Gastrocnemius medialis (tissue), 4 donors: ENCODE measurements around the gene HNRNPUL1. TPM values are rescaled to one million over a fixed set of nuclear protein-coding genes. Genes with fewer than 3 reads are reported as not detected.

ENCODE experiments used
- ATAC-seq, 2 donors: fragments of 150-250 bp; one replicate each; pipeline ENCODE4 v1.9.1; 2016
- DNase-seq, 2 donors: peaks; one replicate each; pipeline ENCODE4 v3.0.0-alpha.2; 2019
- H3K27ac ChIP-seq, 4 donors: fragments of 200-600 bp; sonication (generic); 1 replicate in 1 of 4; 2 replicates in 3 of 4; pipeline ENCODE4 v1.5.1; 2016 to 2018; ENCODE audit warnings: mild to moderate bottlenecking in 2 of 4, moderate library complexity in 1 of 4
- H3K27me3 ChIP-seq, 3 donors: fragments of 200-600 bp; sonication (generic) in 2 of 3; 1 replicate in 1 of 3; 2 replicates in 2 of 3; pipeline versions ENCODE4 v1.5.1 to v1.6.0; 2016 to 2019; ENCODE audit warnings: mild to moderate bottlenecking in 1 of 3, moderate library complexity in 1 of 3
- H3K36me3 ChIP-seq, 2 donors: fragments of 200-600 bp; sonication (generic) in 1 of 2; one replicate each; pipeline ENCODE4 v1.5.1; 2017 to 2018
- H3K4me1 ChIP-seq, 2 donors: fragments of 200-600 bp; sonication (generic) in 1 of 2; one replicate each; pipeline ENCODE4 v1.5.1; 2016 to 2017; ENCODE audit warnings: mild to moderate bottlenecking in 2 of 2
- H3K4me3 ChIP-seq, 4 donors: fragments of 200-600 bp; sonication (generic) in 3 of 4; 1 replicate in 1 of 4; 2 replicates in 3 of 4; pipeline ENCODE4 v1.5.1; 2016 to 2019; ENCODE audit warnings: mild to moderate bottlenecking in 2 of 4
- H3K9me3 ChIP-seq, 3 donors: fragments of 200-600 bp; sonication (generic) in 2 of 3; 1 replicate in 1 of 3; 2 replicates in 2 of 3; pipeline ENCODE4 v1.5.1; 2016 to 2019
- POLR2A ChIP-seq, 2 donors: fragments of 450-650 bp; IDR thresholded peaks; one replicate each; pipeline ENCODE4 v1.6.1; 2017; ENCODE audit warnings: antibody characterized with exemption in 2 of 2, mild to moderate bottlenecking in 2 of 2, moderate library complexity in 2 of 2
- in situ Hi-C, 4 donors: fragments of 200-750 bp; cut with MboI; loops; one replicate each; pipeline versions ENCODE4 v1.15.0 to v1.8.0; 2017; ENCODE audit warnings: low sequenced_read_pairs in 4 of 4
- intact Hi-C: fragments of 100-400 bp; cut with DNase I; formaldehyde crosslinking; loops from one replicate; pipeline ENCODE4 v1.15.1; 2023; ENCODE audit warnings: low total_unique reads
- total RNA-seq, 4 donors: library from RNA; depleted of rRNA; stranded (reverse); fragments of >200 nt; gene quantifications; one replicate each; pipeline versions ENCODE4 v1.1.0 to v1.2.3, GENCODE V29; 2016
- TF ChIP-seq, protein P1 (sequence below), 5 experiments: fragments of 450-650 bp in 3 of 5; fragments of 200-600 bp in 2 of 5; sonication (generic) in 2 of 5; IDR thresholded peaks in 4 of 5; conservative IDR thresholded peaks in 1 of 5; 1 replicate in 4 of 5; 2 replicates in 1 of 5; pipeline ENCODE4 v1.5.1; 2016 to 2019; ENCODE audit warnings: antibody characterized with exemption in 5 of 5, mild to moderate bottlenecking in 3 of 5, moderate library complexity in 3 of 5

The HNRNPUL1 gene
- total RNA-seq, 4 donors from 2014 or later: 49.5 to 101 (median 92.4) TPM

- no peaks in the 10 kb centered on the region for H3K27me3 ChIP-seq
- intact Hi-C loops: loop anchor here (1.0 to 2.0 kb wide), 2 partner anchors 14 to 114 kb away; partner anchors contain the start of gene DMAC2
- peaks cover 33 to 57% of the 10 kb centered on the region in 2 donors for H3K4me1 ChIP-seq
- in situ Hi-C loops: no loop called here
- peak in 1 of 2 donors; percentile 28 for ATAC-seq
- peak in 1 of 2 donors; percentile 43 for DNase-seq
- TF ChIP-seq, protein P1, sequence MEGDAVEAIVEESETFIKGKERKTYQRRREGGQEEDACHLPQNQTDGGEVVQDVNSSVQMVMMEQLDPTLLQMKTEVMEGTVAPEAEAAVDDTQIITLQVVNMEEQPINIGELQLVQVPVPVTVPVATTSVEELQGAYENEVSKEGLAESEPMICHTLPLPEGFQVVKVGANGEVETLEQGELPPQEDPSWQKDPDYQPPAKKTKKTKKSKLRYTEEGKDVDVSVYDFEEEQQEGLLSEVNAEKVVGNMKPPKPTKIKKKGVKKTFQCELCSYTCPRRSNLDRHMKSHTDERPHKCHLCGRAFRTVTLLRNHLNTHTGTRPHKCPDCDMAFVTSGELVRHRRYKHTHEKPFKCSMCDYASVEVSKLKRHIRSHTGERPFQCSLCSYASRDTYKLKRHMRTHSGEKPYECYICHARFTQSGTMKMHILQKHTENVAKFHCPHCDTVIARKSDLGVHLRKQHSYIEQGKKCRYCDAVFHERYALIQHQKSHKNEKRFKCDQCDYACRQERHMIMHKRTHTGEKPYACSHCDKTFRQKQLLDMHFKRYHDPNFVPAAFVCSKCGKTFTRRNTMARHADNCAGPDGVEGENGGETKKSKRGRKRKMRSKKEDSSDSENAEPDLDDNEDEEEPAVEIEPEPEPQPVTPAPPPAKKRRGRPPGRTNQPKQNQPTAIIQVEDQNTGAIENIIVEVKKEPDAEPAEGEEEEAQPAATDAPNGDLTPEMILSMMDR (IDR thresholded peaks at IDR 0.05 in 4 of 5, conservative IDR thresholded peaks at IDR 0.05 in 1 of 5): no peak
- peak; percentile 20 to 32 for TF ChIP-seq POLR2A (IDR thresholded peaks at IDR 0.05)
- H3K27ac ChIP-seq: peak overlapping the region; percentile 61 to 77 (median 67)
- no peaks in the 10 kb centered on the region for H3K9me3 ChIP-seq
- peaks cover 0 to 13% of the 10 kb centered on the region in 2 donors for H3K36me3 ChIP-seq
- H3K4me3 ChIP-seq: peak overlapping the region; percentile 40 to 48 (median 44)
Observed at GRCh38 chr19:41324921-41325639, 60.9 kb downstream of the HNRNPUL1 start.

DNA sequence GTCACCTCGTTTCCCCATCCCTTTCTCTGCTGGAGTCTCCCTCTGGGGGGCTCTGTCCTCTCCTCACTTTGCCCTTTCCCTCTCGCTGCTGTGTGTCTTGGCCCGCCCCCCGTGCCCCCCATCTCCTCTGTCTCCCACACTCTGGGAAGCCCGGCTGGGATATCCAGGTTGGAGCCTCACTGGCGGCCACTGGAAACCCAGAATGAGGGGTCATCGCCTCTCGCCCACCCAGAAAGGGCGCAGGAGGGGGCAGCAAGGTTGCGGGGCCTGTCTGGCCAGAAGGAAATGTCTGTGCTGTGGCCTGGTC is 61.4 kb downstream of the HNRNPUL1 start:
- Histone ChIP-seq H3K9me3 (no peaks in the 10 kb centered on the region), H3K36me3 (peaks cover 0 to 8% of the 10 kb centered on the region in 2 donors), H3K27me3 (no peaks in the 10 kb centered on the region), H3K4me1 (peaks cover 33 to 57% of the 10 kb centered on the region in 2 donors), H3K27ac (peak overlapping the region; percentile 61 to 77 (median 67)), H3K4me3 (peak overlapping the region; percentile 40 to 48 (median 44))
- TF ChIP-seq, protein P1 (IDR thresholded peaks at IDR 0.05 in 4 of 5, conservative IDR thresholded peaks at IDR 0.05 in 1 of 5): no peak
- TF ChIP-seq POLR2A (IDR thresholded peaks at IDR 0.05): no peak
- ATAC-seq (no peak), DNase-seq (no peak)
- intact Hi-C loops: loop anchor here (2.0 kb wide), 1 partner anchor 113 kb away; the partner anchor contains the start of gene DMAC2
- in situ Hi-C loops: no loop called here

- no peak for DNase-seq
- Histone ChIP-seq H3K27me3 (no peaks in the 10 kb centered on the region), H3K4me3 (peak overlapping the region; percentile 40 to 48 (median 44)), H3K9me3 (no peaks in the 10 kb centered on the region), H3K36me3 (peaks cover 0 to 3% of the 10 kb centered on the region in 2 donors), H3K4me1 (peaks cover 33 to 57% of the 10 kb centered on the region in 2 donors), H3K27ac (peak overlapping the region; percentile 61 to 77 (median 67))
- no peak for ATAC-seq
- TF ChIP-seq POLR2A (IDR thresholded peaks at IDR 0.05): no peak
- TF ChIP-seq, protein P1 (IDR thresholded peaks at IDR 0.05 in 4 of 5, conservative IDR thresholded peaks at IDR 0.05 in 1 of 5): no peak
- intact Hi-C loops: loop anchor here (2.0 kb wide), 2 partner anchors 27 to 113 kb away; partner anchors contain the start of genes DMAC2 and TGFB1
- in situ Hi-C loops: no loop called here
Observed at GRCh38 chr19:41325947-41326706, 62.0 kb downstream of the HNRNPUL1 start.

DNA sequence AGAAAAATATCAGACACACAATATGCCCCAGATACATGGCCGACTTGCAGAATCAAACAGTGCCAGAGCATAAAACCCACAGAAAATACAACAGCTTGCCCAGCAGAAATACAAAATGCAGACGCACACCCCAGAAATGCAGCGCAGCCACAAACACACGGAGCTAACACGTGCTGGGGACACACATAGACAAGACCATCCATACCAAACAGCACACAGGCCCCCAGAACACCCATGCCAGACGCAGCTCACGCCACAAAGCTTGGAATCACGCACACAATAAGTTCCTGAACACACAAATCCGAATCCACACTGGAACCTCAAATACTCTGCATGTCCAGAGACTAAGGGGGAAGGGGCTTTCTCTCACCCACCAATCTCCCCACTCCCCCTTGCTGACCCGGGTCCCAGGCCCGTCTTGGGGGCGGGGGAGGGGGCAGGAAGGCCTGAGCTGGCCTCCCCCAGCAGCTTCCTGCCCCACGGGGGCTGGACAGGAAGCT is 63.0 kb downstream of the HNRNPUL1 start:
- H3K4me3 ChIP-seq: peak overlapping the region; percentile 2 to 49 (median 23)
- peak overlapping the region; percentile 37 to 77 (median 68) for H3K27ac ChIP-seq
- intact Hi-C loops (loop anchor here (2.0 kb wide), 1 partner anchor 26 kb away; the partner anchor contains the start of gene TGFB1), in situ Hi-C loops (no loop called here)
- peaks cover 28 to 48% of the 10 kb centered on the region in 2 donors for H3K4me1 ChIP-seq
- no peak for TF ChIP-seq POLR2A (IDR thresholded peaks at IDR 0.05)
- TF ChIP-seq, protein P1 (IDR thresholded peaks at IDR 0.05 in 4 of 5, conservative IDR thresholded peaks at IDR 0.05 in 1 of 5): no peak
- ATAC-seq (no peak), DNase-seq (no peak)
- H3K27me3 ChIP-seq: no peaks in the 10 kb centered on the region
- no peaks in the 10 kb centered on the region for H3K9me3 ChIP-seq
- H3K36me3 ChIP-seq: no peaks in the 10 kb centered on the region
